HG03520 (cell line): ENCODE measurements around the gene MIOS.
"Not testable (repeated sequence)": the region's sequence is repeated elsewhere in the genome, so short reads cannot be mapped to it uniquely, and the experiment has no call there.

Experiments
- ATAC-seq: cut with Tn5 transposase; IDR thresholded peaks from one replicate; pipeline ENCODE4 v1.9.1; 2021; ENCODE audit warnings: mild to moderate bottlenecking, moderate library complexity; ENCODE audit not compliant: unreplicated experiment

The MIOS gene

GRCh38 chr7:7640221-7641128 lies 73.8 kb downstream of the MIOS start, which contains the start of gene UMAD1:
Gene UMAD1, plus strand, starts transcription at chr7:7640752. Its CDS starts 32,620 bp downstream, at chr7:7673372.
- ATAC-seq: peak; percentile 97

GRCh38 chr7:7641129-7641663 lies 74.5 kb downstream of the MIOS start:
- ATAC-seq: peak; percentile 16

- no peak for ATAC-seq
Measured at GRCh38 chr7:7642081-7642480, 75.4 kb downstream of the MIOS start.

GRCh38 chr7:7647495-7648036 lies 80.9 kb downstream of the MIOS start:
- no peak for ATAC-seq

- ATAC-seq: no peak
Measured at GRCh38 chr7:7650682-7651206, 84.1 kb downstream of the MIOS start.

- ATAC-seq: no peak
Measured at GRCh38 chr7:7651479-7651878, 84.8 kb downstream of the MIOS start.

GRCh38 chr7:7652798-7653540 lies 86.3 kb downstream of the MIOS start:
- ATAC-seq: no peak

GRCh38 chr7:7653593-7654187 lies 87.0 kb downstream of the MIOS start:
- ATAC-seq: no peak

- ATAC-seq: no peak
Measured at GRCh38 chr7:7654964-7655715, 88.5 kb downstream of the MIOS start.

GRCh38 chr7:7656459-7656858 lies 89.8 kb downstream of the MIOS start:
- ATAC-seq: not testable (repeated sequence)
